NOMO-1 treated with dmso at 0.1 percent for 144 hours (cell line): ENCODE measurements around the gene FAM186B.

Source experiments
- DNase-seq: peaks from one replicate; lab custom pipeline; 2025; ENCODE audit not compliant: unreplicated experiment; lab: John Stamatoyannopoulos, UW

FAM186B gene

GRCh38 chr12:49554266-49554665 is 51.2 kb downstream of the FAM186B start:
- DNase-seq, result no peak

GRCh38 chr12:49553512-49554088 is 51.8 kb downstream of the FAM186B start:
- no peak for DNase-seq

- no peak for DNase-seq
Observed at GRCh38 chr12:49552899-49553298, 52.5 kb downstream of the FAM186B start.

GRCh38 chr12:49552425-49552824 is 53.0 kb downstream of the FAM186B start:
- DNase-seq, result no peak

- no peak for DNase-seq
Observed at GRCh38 chr12:49552014-49552413, 53.4 kb downstream of the FAM186B start.

GRCh38 chr12:49550693-49551252 is 54.7 kb downstream of the FAM186B start:
- no peak for DNase-seq

- no peak for DNase-seq
Observed at GRCh38 chr12:49549735-49550692, 55.4 kb downstream of the FAM186B start.

- DNase-seq, result no peak
Observed at GRCh38 chr12:49548822-49549648, 56.4 kb downstream of the FAM186B start.

- DNase-seq, result no peak
Observed at GRCh38 chr12:49548481-49548821, 57.0 kb downstream of the FAM186B start.

- no peak for DNase-seq
Observed at GRCh38 chr12:49547090-49547690, 58.2 kb downstream of the FAM186B start.

GRCh38 chr12:49546481-49546880 is 59.0 kb downstream of the FAM186B start:
- DNase-seq, result no peak

GRCh38 chr12:49545815-49546214 is 59.6 kb downstream of the FAM186B start:
- DNase-seq, result no peak

GRCh38 chr12:49543914-49544815 is 61.3 kb downstream of the FAM186B start:
- DNase-seq, result no peak

- DNase-seq, result no peak
Observed at GRCh38 chr12:49543221-49543913, 62.1 kb downstream of the FAM186B start.

GRCh38 chr12:49542592-49543160 is 62.8 kb downstream of the FAM186B start:
- no peak for DNase-seq

- DNase-seq, result no peak
Observed at GRCh38 chr12:49541911-49542505, 63.4 kb downstream of the FAM186B start.

GRCh38 chr12:49541140-49541861 is 64.1 kb downstream of the FAM186B start:
- no peak for DNase-seq
